Body of pancreas (tissue), 4 donors: ENCODE measurements around the gene C2orf80.
"Not testable (repeated sequence)": the region's sequence is repeated elsewhere in the genome, so short reads cannot be mapped to it uniquely, and the experiment has no call there.

Source experiments
- POLR2A ChIP-seq, 3 donors: fragments of 450-650 bp; IDR thresholded peaks; one replicate each; pipeline ENCODE4 v1.6.1; 2016; ENCODE audit warnings: antibody characterized with exemption in 3 of 3, mild to moderate bottlenecking in 2 of 3
- TF ChIP-seq, protein P1 (sequence below), 7 experiments: fragments of 450-650 bp in 4 of 7; fragments of 200-600 bp in 3 of 7; sonication (generic) in 3 of 7; IDR thresholded peaks; one replicate each; pipeline ENCODE4 v1.5.1; 2016 to 2019; ENCODE audit warnings: antibody characterized with exemption in 7 of 7

DNA sequence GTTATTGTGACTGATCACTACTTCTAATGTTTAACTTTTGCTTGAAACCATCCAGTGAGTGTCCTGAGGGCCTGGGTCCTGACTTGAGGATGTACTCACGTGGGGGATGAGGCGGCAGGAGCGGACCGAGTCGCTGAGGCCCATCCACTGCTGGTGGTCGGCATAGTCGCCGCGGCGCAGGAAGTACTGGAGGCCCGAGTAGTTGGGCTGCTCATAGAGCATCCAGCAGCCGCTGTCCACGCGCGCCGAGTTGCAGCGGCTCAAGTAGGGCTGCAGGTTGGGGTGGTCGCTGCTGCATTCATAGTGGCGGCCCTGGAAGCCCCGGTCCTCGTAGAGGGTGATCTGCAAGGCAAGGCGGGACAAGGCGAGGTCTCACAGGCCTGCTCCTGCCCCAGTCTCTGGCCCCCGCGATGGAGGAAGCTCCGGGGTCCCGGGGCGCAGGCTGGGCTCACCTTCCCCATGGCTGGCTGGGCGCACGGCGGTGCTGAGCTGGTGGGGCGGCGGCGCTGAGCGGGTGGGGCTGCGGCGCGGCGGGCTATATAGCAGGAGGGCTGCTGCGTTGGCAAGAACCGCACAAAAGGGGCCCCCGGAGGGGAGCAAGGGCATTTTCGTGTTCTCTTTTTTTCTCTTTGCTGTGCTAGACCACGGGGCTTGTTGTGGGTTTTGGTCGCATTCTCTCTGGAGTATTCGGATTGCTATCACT, 65.7 kb downstream of the C2orf80 start, which contains the start of gene CRYGD:
- not testable (repeated sequence) for TF ChIP-seq POLR2A (IDR thresholded peaks at IDR 0.05)
- TF ChIP-seq, protein P1, sequence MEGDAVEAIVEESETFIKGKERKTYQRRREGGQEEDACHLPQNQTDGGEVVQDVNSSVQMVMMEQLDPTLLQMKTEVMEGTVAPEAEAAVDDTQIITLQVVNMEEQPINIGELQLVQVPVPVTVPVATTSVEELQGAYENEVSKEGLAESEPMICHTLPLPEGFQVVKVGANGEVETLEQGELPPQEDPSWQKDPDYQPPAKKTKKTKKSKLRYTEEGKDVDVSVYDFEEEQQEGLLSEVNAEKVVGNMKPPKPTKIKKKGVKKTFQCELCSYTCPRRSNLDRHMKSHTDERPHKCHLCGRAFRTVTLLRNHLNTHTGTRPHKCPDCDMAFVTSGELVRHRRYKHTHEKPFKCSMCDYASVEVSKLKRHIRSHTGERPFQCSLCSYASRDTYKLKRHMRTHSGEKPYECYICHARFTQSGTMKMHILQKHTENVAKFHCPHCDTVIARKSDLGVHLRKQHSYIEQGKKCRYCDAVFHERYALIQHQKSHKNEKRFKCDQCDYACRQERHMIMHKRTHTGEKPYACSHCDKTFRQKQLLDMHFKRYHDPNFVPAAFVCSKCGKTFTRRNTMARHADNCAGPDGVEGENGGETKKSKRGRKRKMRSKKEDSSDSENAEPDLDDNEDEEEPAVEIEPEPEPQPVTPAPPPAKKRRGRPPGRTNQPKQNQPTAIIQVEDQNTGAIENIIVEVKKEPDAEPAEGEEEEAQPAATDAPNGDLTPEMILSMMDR (IDR thresholded peaks at IDR 0.05) = not testable (repeated sequence)
